ENCODE results near the gene SCO2. TPM values are rescaled to one million over a fixed set of nuclear protein-coding genes. Genes with fewer than 3 reads are reported as not detected.

The SCO2 gene
- total RNA-seq, 4 donors from 2014 or later, result 3.5 to 3.9 TPM; not detected in 2

DNA sequence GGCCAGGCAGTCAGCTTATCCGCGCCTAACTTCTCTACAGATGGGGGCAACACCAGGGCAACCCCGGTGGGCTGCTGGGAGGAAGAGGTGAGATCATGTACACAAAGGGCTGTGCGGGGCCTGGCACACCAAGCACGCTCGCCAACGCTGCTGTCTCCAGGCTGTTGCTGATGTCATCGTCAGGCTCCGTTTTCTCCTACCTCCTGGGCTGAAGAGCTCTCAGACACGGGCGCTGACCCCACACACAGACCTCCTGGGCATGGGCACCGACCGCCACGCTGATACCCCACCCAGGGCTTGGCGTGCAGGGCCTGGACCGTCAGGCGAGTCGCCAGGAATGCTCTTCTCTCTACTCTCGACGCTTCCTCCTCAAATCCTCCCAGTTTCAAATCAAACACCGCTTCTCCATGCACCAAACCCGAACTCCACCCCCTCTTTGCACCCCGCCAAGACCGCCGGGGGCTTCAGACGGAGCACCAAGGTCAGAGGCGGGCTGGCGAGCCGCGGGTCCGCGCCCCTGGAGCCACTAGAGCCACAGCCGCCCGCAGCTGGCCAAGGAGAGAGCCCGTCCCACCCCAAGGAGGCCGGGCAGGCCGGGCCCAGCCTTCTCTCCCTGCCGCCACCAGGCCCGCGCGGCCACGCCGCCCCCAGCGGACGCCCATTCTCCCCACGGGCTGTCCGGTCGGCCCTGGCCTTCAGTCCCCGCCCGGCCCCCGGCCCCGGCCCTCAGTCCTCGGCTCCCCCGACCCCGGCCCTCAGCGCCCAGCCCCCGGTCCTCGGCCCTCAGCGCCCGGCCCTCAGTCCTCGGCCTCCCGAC is 51.3 kb downstream of the SCO2 start:
- intact Hi-C loops (cut with DNase I; ENCODE audit: low total_unique reads), result no loop called here
- Histone ChIP-seq H3K9me3 (no peaks in the 10 kb centered on the region), H3K27ac (peak overlapping the region; percentile 66 to 74), H3K4me1 (peaks cover 0 to 25% of the 10 kb centered on the region in 2 donors), H3K27me3 (no peaks in the 10 kb centered on the region), H3K4me3 (peak overlapping the region; percentile 43 to 98), H3K36me3 (no peaks in the 10 kb centered on the region)
- TF ChIP-seq, protein P1, sequence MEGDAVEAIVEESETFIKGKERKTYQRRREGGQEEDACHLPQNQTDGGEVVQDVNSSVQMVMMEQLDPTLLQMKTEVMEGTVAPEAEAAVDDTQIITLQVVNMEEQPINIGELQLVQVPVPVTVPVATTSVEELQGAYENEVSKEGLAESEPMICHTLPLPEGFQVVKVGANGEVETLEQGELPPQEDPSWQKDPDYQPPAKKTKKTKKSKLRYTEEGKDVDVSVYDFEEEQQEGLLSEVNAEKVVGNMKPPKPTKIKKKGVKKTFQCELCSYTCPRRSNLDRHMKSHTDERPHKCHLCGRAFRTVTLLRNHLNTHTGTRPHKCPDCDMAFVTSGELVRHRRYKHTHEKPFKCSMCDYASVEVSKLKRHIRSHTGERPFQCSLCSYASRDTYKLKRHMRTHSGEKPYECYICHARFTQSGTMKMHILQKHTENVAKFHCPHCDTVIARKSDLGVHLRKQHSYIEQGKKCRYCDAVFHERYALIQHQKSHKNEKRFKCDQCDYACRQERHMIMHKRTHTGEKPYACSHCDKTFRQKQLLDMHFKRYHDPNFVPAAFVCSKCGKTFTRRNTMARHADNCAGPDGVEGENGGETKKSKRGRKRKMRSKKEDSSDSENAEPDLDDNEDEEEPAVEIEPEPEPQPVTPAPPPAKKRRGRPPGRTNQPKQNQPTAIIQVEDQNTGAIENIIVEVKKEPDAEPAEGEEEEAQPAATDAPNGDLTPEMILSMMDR (IDR thresholded peaks at IDR 0.05), result no peak
- no peak for TF ChIP-seq POLR2A (IDR thresholded peaks at IDR 0.05)
- DNase-seq, result no peak

Other genes starting within 250 kb of the SCO2 start
- gene PLXNB2, start 218.0 kb downstream of the SCO2 start, total RNA-seq, result 100 to 1,000 TPM in 2 of 4 donors, 10 to 100 TPM in 2; 44.7 to 208 (median 126) TPM
- gene DENND6B, start 198.6 kb downstream of the SCO2 start, total RNA-seq, result 10 to 100 TPM in 1 of 4 donors, 1 to 10 TPM in 3; 2.9 to 15.5 (median 8.0) TPM
- 10 to 100 TPM; 42.4 to 73.1 (median 47.2) TPM for gene PPP6R2, start 182.3 kb downstream of the SCO2 start, total RNA-seq
- 10 to 100 TPM; 35.0 to 84.0 (median 60.9) TPM for gene SBF1, start 50.6 kb downstream of the SCO2 start, total RNA-seq
- gene ADM2, start 44.1 kb downstream of the SCO2 start, total RNA-seq, result under 1 TPM in 2 of 4 donors, not detected in 2; 0.14 to 0.95 TPM
- gene MIOX, start 38.7 kb downstream of the SCO2 start, total RNA-seq, result not detected
- gene LMF2, start 17.9 kb downstream of the SCO2 start, total RNA-seq, result 10 to 100 TPM; 19.7 to 61.3 (median 32.0) TPM
- 100 to 1,000 TPM in 1 of 4 donors, 10 to 100 TPM in 3; 51.7 to 155 (median 55.4) TPM for gene NCAPH2, start 17.4 kb downstream of the SCO2 start, total RNA-seq
- gene TYMP, start 4.4 kb upstream of the SCO2 start, total RNA-seq, result 10 to 100 TPM in 3 of 4 donors, 1 to 10 TPM in 1; 4.4 to 21.5 (median 15.6) TPM
- gene KLHDC7B, start 20.3 kb upstream of the SCO2 start, total RNA-seq, result not detected
- not detected for gene SYCE3, start 37.3 kb upstream of the SCO2 start, total RNA-seq
- gene CPT1B, start 52.8 kb upstream of the SCO2 start, total RNA-seq, result 10 to 100 TPM in 1 of 4 donors, 1 to 10 TPM in 1, under 1 TPM in 1, not detected in 1; 0.51 to 10.4 (median 7.2) TPM
- gene CHKB, start 57.3 kb upstream of the SCO2 start, total RNA-seq, result 10 to 100 TPM; 13.5 to 75.6 (median 55.2) TPM
- 1 to 10 TPM in 3 of 4 donors, not detected in 1; 1.7 to 6.1 (median 5.2) TPM for gene MAPK8IP2, start 75.2 kb upstream of the SCO2 start, total RNA-seq
- 10 to 100 TPM in 2 of 4 donors, 1 to 10 TPM in 2; 5.3 to 41.6 (median 10.6) TPM for gene ARSA, start 102.6 kb upstream of the SCO2 start, total RNA-seq
- gene SHANK3, start 147.2 kb upstream of the SCO2 start, total RNA-seq, result 100 to 1,000 TPM in 1 of 4 donors, 10 to 100 TPM in 2, 1 to 10 TPM in 1; 8.6 to 101 (median 16.9) TPM
- gene ACR, start 212.6 kb upstream of the SCO2 start, total RNA-seq, result 1 to 10 TPM in 1 of 4 donors, under 1 TPM in 1, not detected in 2; 0.35 to 7.9 TPM